GM23338 (cell line): Measurements from ENCODE around the gene PHKB.
A peak's percentile ranks its signal among the peaks of the same experiment; 100 is the strongest.

ENCODE experiments used
- EZH2 ChIP-seq: fragments of 200-600 bp; sonication (generic); IDR thresholded peaks from one replicate; pipeline ENCODE4 v1.8.0; 2017; ENCODE audit warnings: antibody characterized with exemption, mild to moderate bottlenecking, low read depth; ENCODE audit not compliant: unreplicated experiment
- EZH2phosphoT487 ChIP-seq: fragments of 200-600 bp; sonication (generic); IDR thresholded peaks from one replicate; pipeline ENCODE4 v1.8.1; 2018; ENCODE audit warnings: antibody characterized with exemption; ENCODE audit not compliant: unreplicated experiment
- JUNB ChIP-seq: IDR thresholded peaks from one replicate; pipeline ENCODE4 v1.6.1; 2016; ENCODE audit warnings: antibody characterized with exemption; ENCODE audit not compliant: unreplicated experiment
- TF ChIP-seq, protein P1 (sequence below), 2 experiments: fragments of 200-600 bp in 1 of 2; sonication (generic) in 1 of 2; conservative IDR thresholded peaks; 2 replicates each; pipeline versions ENCODE4 v1.5.1 to v1.6.1; 2016 to 2017; ENCODE audit warnings: antibody characterized with exemption in 2 of 2, low read depth in 2 of 2, mild to moderate bottlenecking in 2 of 2, moderate library complexity in 1 of 2
- TF ChIP-seq, protein P2 (sequence below): IDR thresholded peaks from one replicate; pipeline ENCODE4 v1.6.1; 2018; ENCODE audit warnings: antibody characterized with exemption; ENCODE audit not compliant: unreplicated experiment

GRCh38 chr16:47584464-47585225 is 123.5 kb downstream of the PHKB start:
- TF ChIP-seq, protein P1, sequence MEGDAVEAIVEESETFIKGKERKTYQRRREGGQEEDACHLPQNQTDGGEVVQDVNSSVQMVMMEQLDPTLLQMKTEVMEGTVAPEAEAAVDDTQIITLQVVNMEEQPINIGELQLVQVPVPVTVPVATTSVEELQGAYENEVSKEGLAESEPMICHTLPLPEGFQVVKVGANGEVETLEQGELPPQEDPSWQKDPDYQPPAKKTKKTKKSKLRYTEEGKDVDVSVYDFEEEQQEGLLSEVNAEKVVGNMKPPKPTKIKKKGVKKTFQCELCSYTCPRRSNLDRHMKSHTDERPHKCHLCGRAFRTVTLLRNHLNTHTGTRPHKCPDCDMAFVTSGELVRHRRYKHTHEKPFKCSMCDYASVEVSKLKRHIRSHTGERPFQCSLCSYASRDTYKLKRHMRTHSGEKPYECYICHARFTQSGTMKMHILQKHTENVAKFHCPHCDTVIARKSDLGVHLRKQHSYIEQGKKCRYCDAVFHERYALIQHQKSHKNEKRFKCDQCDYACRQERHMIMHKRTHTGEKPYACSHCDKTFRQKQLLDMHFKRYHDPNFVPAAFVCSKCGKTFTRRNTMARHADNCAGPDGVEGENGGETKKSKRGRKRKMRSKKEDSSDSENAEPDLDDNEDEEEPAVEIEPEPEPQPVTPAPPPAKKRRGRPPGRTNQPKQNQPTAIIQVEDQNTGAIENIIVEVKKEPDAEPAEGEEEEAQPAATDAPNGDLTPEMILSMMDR (conservative IDR thresholded peaks at IDR 0.05; ENCODE audit: low read depth in 2 of 2) = no peak
- TF ChIP-seq, protein P2, sequence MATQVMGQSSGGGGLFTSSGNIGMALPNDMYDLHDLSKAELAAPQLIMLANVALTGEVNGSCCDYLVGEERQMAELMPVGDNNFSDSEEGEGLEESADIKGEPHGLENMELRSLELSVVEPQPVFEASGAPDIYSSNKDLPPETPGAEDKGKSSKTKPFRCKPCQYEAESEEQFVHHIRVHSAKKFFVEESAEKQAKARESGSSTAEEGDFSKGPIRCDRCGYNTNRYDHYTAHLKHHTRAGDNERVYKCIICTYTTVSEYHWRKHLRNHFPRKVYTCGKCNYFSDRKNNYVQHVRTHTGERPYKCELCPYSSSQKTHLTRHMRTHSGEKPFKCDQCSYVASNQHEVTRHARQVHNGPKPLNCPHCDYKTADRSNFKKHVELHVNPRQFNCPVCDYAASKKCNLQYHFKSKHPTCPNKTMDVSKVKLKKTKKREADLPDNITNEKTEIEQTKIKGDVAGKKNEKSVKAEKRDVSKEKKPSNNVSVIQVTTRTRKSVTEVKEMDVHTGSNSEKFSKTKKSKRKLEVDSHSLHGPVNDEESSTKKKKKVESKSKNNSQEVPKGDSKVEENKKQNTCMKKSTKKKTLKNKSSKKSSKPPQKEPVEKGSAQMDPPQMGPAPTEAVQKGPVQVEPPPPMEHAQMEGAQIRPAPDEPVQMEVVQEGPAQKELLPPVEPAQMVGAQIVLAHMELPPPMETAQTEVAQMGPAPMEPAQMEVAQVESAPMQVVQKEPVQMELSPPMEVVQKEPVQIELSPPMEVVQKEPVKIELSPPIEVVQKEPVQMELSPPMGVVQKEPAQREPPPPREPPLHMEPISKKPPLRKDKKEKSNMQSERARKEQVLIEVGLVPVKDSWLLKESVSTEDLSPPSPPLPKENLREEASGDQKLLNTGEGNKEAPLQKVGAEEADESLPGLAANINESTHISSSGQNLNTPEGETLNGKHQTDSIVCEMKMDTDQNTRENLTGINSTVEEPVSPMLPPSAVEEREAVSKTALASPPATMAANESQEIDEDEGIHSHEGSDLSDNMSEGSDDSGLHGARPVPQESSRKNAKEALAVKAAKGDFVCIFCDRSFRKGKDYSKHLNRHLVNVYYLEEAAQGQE = no peak
- no peak for TF ChIP-seq EZH2phosphoT487
- TF ChIP-seq JUNB = peak; percentile 74
- no peak for TF ChIP-seq EZH2
